HepG2 (cell line): ENCODE data around the gene CAMSAP2. TPM values are rescaled to one million over a fixed set of nuclear protein-coding genes. Genes with fewer than 3 reads are reported as not detected.

Source experiments
- ATAC-seq: fragments of 200-7000 bp; cut with Tn5 transposase; 3 replicates; pipeline ENCODE4 v1.9.1; 2020; ENCODE audit warnings: mild to moderate bottlenecking, moderate library complexity
- BruUV-seq: library from RNA; stranded (reverse); fragments of 400-500 nt; replicated peaks from 2 replicates; lab custom pipeline; 2021; lab: Mats Ljungman, UMichigan
- CTCF ChIA-PET: fragments of 300-600 bp; formaldehyde crosslinking; extraction: SDS; loops from one replicate; lab custom pipeline; 2021; ENCODE audit warnings: low total read pairs, inconsistent platforms, low intra/inter-chr PET ratio; lab: Yijun Ruan, JAX
- POLR2A ChIA-PET: fragments of 350-600 bp; sonication (Branson Sonifier 250); formaldehyde crosslinking; loops from one replicate; lab custom pipeline; 2020; ENCODE audit warnings: antibody characterized with exemption, inconsistent platforms; lab: Yijun Ruan, JAX
- DNase-seq: peaks from one replicate; pipeline ENCODE4 v3.0.0-alpha.2; 2015; ENCODE audit warnings: low spot score
- FAIRE-seq: peaks from 3 replicates; lab custom pipeline; 2011; peaks lifted over from hg19 to GRCh38; lab: Jason Lieb, UNC
- H2AFZ ChIP-seq: one replicate; pipeline ENCODE4 v1.6.1; 2011; ENCODE audit warnings: low read length, inconsistent platforms
- H3K27ac ChIP-seq: fragments of 300-600 bp; 3 replicates; pipeline ENCODE4 v1.8.0; 2011; ENCODE audit warnings: mixed run types, mild to moderate bottlenecking, mixed read lengths, low read length, inconsistent platforms; ENCODE audit not compliant: insufficient read depth; ENCODE audit errors: extremely low read length
- H3K27me3 ChIP-seq, 2 experiments: fragments of 200-600 bp in 1 of 2; 2 replicates in 1 of 2; 3 replicates in 1 of 2; pipeline versions ENCODE4 v1.6.0 to v1.8.0; 2011; ENCODE audit warnings: low read length in 2 of 2, mild to moderate bottlenecking in 2 of 2, moderate library complexity in 2 of 2, inconsistent platforms in 1 of 2; ENCODE audit not compliant: insufficient read depth in 2 of 2, control insufficient read depth in 1 of 2
- H3K36me3 ChIP-seq, 2 experiments: fragments of 200-600 bp in 1 of 2; replicated peaks in 1 of 2; 2 replicates in 1 of 2; 3 replicates in 1 of 2; pipeline versions ENCODE4 v1.5.1 to v1.8.0; 2011; ENCODE audit warnings: low read length in 2 of 2, inconsistent platforms in 1 of 2; ENCODE audit not compliant: insufficient read depth in 2 of 2, control insufficient read depth in 1 of 2
- H3K4me1 ChIP-seq: 2 replicates; pipeline ENCODE4 v1.5.1; 2012; ENCODE audit warnings: low read length, inconsistent platforms; ENCODE audit not compliant: insufficient read depth
- H3K4me2 ChIP-seq: 2 replicates; pipeline ENCODE4 v1.6.0; 2011; ENCODE audit warnings: low read depth, low read length, inconsistent platforms
- H3K4me3 ChIP-seq, 3 experiments: fragments of 200-600 bp in 1 of 3; sonication (generic), shearing (Covaris generic) in 1 of 3; replicated peaks in 1 of 3; 2 replicates each; pipeline ENCODE4 v1.5.1; 2011 to 2016; ENCODE audit warnings: low read length in 3 of 3, inconsistent platforms in 2 of 3, low read depth in 2 of 3, mild to moderate bottlenecking in 2 of 3, control low read depth in 1 of 3, mixed read lengths in 1 of 3; ENCODE audit not compliant: insufficient read depth in 1 of 3
- H3K79me2 ChIP-seq: one replicate; pipeline ENCODE4 v1.6.1; 2011; ENCODE audit warnings: low read length, inconsistent platforms; ENCODE audit not compliant: insufficient read depth
- H3K9ac ChIP-seq: 2 replicates; pipeline ENCODE4 v1.6.0; 2011; ENCODE audit warnings: mild to moderate bottlenecking, low read depth, low read length, inconsistent platforms; ENCODE audit not compliant: insufficient read depth
- H3K9me3 ChIP-seq: 2 replicates; pipeline ENCODE4 v1.5.1; 2012; ENCODE audit warnings: mild to moderate bottlenecking, low read length
- H4K20me1 ChIP-seq: 2 replicates; pipeline ENCODE4 v1.6.0; 2011; ENCODE audit warnings: inconsistent platforms, mild to moderate bottlenecking, low read length, moderate library complexity; ENCODE audit not compliant: insufficient read depth
- CBX1 ChIP-seq: IDR thresholded peaks from one replicate; pipeline ENCODE4 v1.6.1; 2016; ENCODE audit warnings: antibody characterized with exemption, low read depth
- DR1 ChIP-seq: sonication (generic); formaldehyde crosslinking; IDR thresholded peaks from 2 replicates; pipeline ENCODE4 v1.8.0; 2021; ENCODE audit warnings: mild to moderate bottlenecking, missing genetic modification reagents, inconsistent platforms
- MAFK ChIP-seq, 2 experiments: IDR thresholded peaks in 1 of 2; conservative IDR thresholded peaks in 1 of 2; 2 replicates each; pipeline ENCODE4 v1.6.1; 2011; ENCODE audit warnings: improper control_type of control experiment in 2 of 2, low read length in 2 of 2
- MAZ ChIP-seq, 2 experiments: sonication (generic) in 1 of 2; formaldehyde crosslinking in 1 of 2; IDR thresholded peaks; 2 replicates each; pipeline versions ENCODE4 v1.5.0 to v1.6.1; 2012 to 2020; ENCODE audit warnings: low read depth in 2 of 2, mild to moderate bottlenecking in 2 of 2, borderline replicate concordance in 1 of 2, improper control_type of control experiment in 1 of 2, low read length in 1 of 2, missing genetic modification reagents in 1 of 2, moderate library complexity in 1 of 2
- SETDB1 ChIP-seq: sonication (generic); formaldehyde crosslinking; IDR thresholded peaks from 2 replicates; pipeline ENCODE4 v1.5.1; 2020; ENCODE audit warnings: missing genetic modification reagents, mild to moderate bottlenecking, borderline replicate concordance
- SMC3 ChIP-seq: IDR thresholded peaks from 2 replicates; pipeline ENCODE4 v1.6.1; 2011; ENCODE audit warnings: low read length, improper control_type of control experiment
- ZNF124 ChIP-seq: sonication (generic); formaldehyde crosslinking; IDR thresholded peaks from 2 replicates; pipeline ENCODE4 v1.4.0; 2020; ENCODE audit warnings: missing genetic modification reagents
- ZNF432 ChIP-seq: sonication (generic); formaldehyde crosslinking; IDR thresholded peaks from 2 replicates; pipeline ENCODE4 v1.5.0; 2020; ENCODE audit warnings: missing genetic modification reagents, mild to moderate bottlenecking, borderline replicate concordance
- ZNF577 ChIP-seq: sonication (generic); formaldehyde crosslinking; IDR thresholded peaks from 2 replicates; pipeline ENCODE4 v1.4.0; 2020; ENCODE audit warnings: mild to moderate bottlenecking, low read depth, missing genetic modification reagents, borderline replicate concordance
- WGBS: methylation state at CpG from one replicate; pipeline ENCODE4 v1.1.6; 2017; ENCODE audit warnings: low lambda C conversion rate; 5-methylcytosine and 5-hydroxymethylcytosine counted together
- in situ Hi-C: cut with HindIII; loops from 2 replicates; pipeline ENCODE4 v1.10.0; 2017; ENCODE audit warnings: low pct_unique_long_range_greater_than_20kb; ENCODE audit not compliant: extremely low pct_ligation_motif_present
- intact Hi-C: fragments of 100-400 bp; cut with micrococcal nuclease; formaldehyde crosslinking; loops from one replicate; pipeline ENCODE4 v1.10.0; 2022; ENCODE audit not compliant: unreplicated experiment
- polyA plus RNA-seq, 8 experiments: library from polyadenylated mRNA; depleted of rRNA in 3 of 8; stranded (reverse) in 7 of 8; unstranded in 1 of 8; fragments of >200 nt; fragmentation: Illumina TruSeq in 4 of 8; extraction: Trizol in 4 of 8; gene quantifications; 2 replicates each; pipeline versions ENCODE4 v1.2.1 to v1.2.3, GENCODE V29; 2011 to 2016; ENCODE audit warnings: low read depth in 4 of 8, missing spikeins in 1 of 8, mixed read lengths in 1 of 8; ENCODE audit not compliant: insufficient read depth in 1 of 8
- total RNA-seq, 5 experiments: library from RNA; depleted of rRNA; stranded (reverse); fragments of >200 nt; fragmentation: Illumina TruSeq; extraction: Trizol; gene quantifications; 2 replicates each; pipeline ENCODE4 v1.2.3, GENCODE V29; 2016; ENCODE audit warnings: low read depth in 1 of 5

The CAMSAP2 gene
- total and polyA plus RNA-seq, 2 of the 13 experiments (the other 11 are each of a cell fraction or from before 2014, with no cell fraction given) = 3.4 to 8.2 TPM

DNA sequence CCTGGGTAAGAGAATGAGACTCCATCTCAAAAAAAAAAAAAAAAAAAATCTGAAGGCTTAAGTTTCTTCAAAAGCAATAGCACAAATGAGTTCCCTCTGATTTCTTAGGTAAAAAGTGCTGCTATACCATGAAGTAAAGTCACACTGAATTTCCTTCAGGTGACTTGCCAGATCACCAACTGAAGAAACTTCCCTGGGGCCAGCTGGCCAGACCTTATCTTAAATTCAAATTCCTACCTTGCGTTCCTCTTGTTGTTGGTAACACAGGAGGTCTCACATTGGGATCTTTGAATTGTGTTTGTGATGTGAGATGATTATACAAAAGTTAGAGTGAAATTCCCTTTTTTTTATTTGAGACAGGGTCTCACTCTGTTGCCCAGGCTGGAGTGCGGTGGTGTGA is 167.8 kb downstream of the CAMSAP2 start:
- H3K9ac ChIP-seq = no peak overlapping the region
- H3K79me2 ChIP-seq = no peaks in the 10 kb centered on the region
- intact Hi-C loops (no loop called here), in situ Hi-C loops (no loop called here)
- H3K9me3 ChIP-seq = no peaks in the 10 kb centered on the region
- H2AFZ ChIP-seq = no peak overlapping the region
- CTCF ChIA-PET = no interaction called here
- no peak overlapping the region for H3K27ac ChIP-seq
- H3K4me1 ChIP-seq = peaks cover 52% of the 10 kb centered on the region
- FAIRE-seq = no peak
- no peak overlapping the region for H3K4me2 ChIP-seq
- WGBS = 96% methylated on average over 2 of the region's 2 CpGs
- no peak overlapping the region for H3K4me3 ChIP-seq
- DNase-seq = no peak
- H3K36me3 ChIP-seq = peaks cover 9 to 36% of the 10 kb centered on the region in 2 experiments; a peak in 4 of 5 replicates
- no TSS peak for BruUV-seq
- H4K20me1 ChIP-seq = no peaks in the 10 kb centered on the region
- POLR2A ChIA-PET = interaction anchor here (1.8 to 4.6 kb wide), 2 partner anchors 10 to 15 kb away, joined by 35 to 129 read pairs; partner anchors contain the start of gene INAVA
- no peaks in the 10 kb centered on the region for H3K27me3 ChIP-seq
- TF ChIP-seq ZNF432 (CRISPR knock-in tag) (no peak), DR1 (CRISPR knock-in tag) (no peak), MAFK (conservative IDR thresholded peaks at IDR 0.05 in 1 of 2, IDR thresholded peaks at IDR 0.05 in 1 of 2; ENCODE audit: low read length in 2 of 2) (no peak), ZNF577 (no peak), CBX1 (no peak), SMC3 (no peak), SETDB1 (CRISPR knock-in tag) (no peak), ZNF124 (no peak), MAZ (IDR thresholded peaks at IDR 0.05; ENCODE audit: borderline replicate concordance, low read depth, low read length) (no peak), MAZ (CRISPR knock-in tag; IDR thresholded peaks at IDR 0.05; ENCODE audit: low read depth) (no peak)
- TF ChIP-seq, all 625 proteins: peak for 0
- ATAC-seq = no peak
